Tibial nerve (tissue), 4 donors: Measurements from ENCODE around the gene TMED6. TPM values are rescaled to one million over a fixed set of nuclear protein-coding genes. Genes with fewer than 3 reads are reported as not detected.
"Not testable (repeated sequence)": the region's sequence is repeated elsewhere in the genome, so short reads cannot be mapped to it uniquely, and the experiment has no call there.

Source experiments
- DNase-seq, 2 donors: peaks; one replicate each; pipeline ENCODE4 v3.0.0-alpha.2; 2019; ENCODE audit warnings: low spot score in 2 of 2
- H3K27ac ChIP-seq, 4 donors: fragments of 200-600 bp; sonication (generic) in 3 of 4; one replicate each; pipeline ENCODE4 v1.5.1; 2017 to 2019; ENCODE audit warnings: mild to moderate bottlenecking in 1 of 4
- H3K27me3 ChIP-seq, 2 donors: fragments of 200-600 bp; sonication (generic) in 1 of 2; one replicate each; pipeline versions ENCODE4 v1.5.1 to v1.6.0; 2017 to 2019
- H3K36me3 ChIP-seq, 3 donors: fragments of 200-600 bp; sonication (generic); one replicate each; pipeline ENCODE4 v1.5.1; 2018 to 2019
- H3K4me1 ChIP-seq, 4 donors: fragments of 200-600 bp; sonication (generic) in 3 of 4; one replicate each; pipeline ENCODE4 v1.5.1; 2017 to 2019
- H3K4me3 ChIP-seq, 4 donors: fragments of 200-600 bp; sonication (generic) in 3 of 4; one replicate each; pipeline ENCODE4 v1.5.1; 2017 to 2019; ENCODE audit warnings: mild to moderate bottlenecking in 1 of 4, moderate library complexity in 1 of 4
- H3K9me3 ChIP-seq, 4 donors: fragments of 200-600 bp; sonication (generic) in 3 of 4; one replicate each; pipeline ENCODE4 v1.5.1; 2017 to 2019
- CTCF ChIP-seq, 5 experiments: fragments of 200-600 bp in 3 of 5; fragments of 450-650 bp in 2 of 5; sonication (generic) in 3 of 5; IDR thresholded peaks; one replicate each; pipeline ENCODE4 v1.5.1; 2016 to 2019; ENCODE audit warnings: antibody characterized with exemption in 5 of 5, mild to moderate bottlenecking in 3 of 5, moderate library complexity in 2 of 5
- EP300 ChIP-seq, 2 donors: sonication (generic); formaldehyde crosslinking; IDR thresholded peaks; one replicate each; pipeline ENCODE4 v1.6.1; 2017; ENCODE audit warnings: antibody characterized with exemption in 2 of 2, mild to moderate bottlenecking in 1 of 2
- POLR2A ChIP-seq, 2 donors: fragments of 450-650 bp; IDR thresholded peaks; one replicate each; pipeline ENCODE4 v1.6.1; 2017; ENCODE audit warnings: antibody characterized with exemption in 2 of 2, mild to moderate bottlenecking in 2 of 2, moderate library complexity in 2 of 2
- WGBS, 2 donors: methylation state at CpG; one replicate each; pipeline ENCODE4 v1.1.5; 2018; 5-methylcytosine and 5-hydroxymethylcytosine counted together
- total RNA-seq, 4 donors: library from RNA; depleted of rRNA; stranded (reverse); fragments of >200 nt; gene quantifications; one replicate each; pipeline ENCODE4 v1.1.0, GENCODE V29; 2016

The TMED6 gene
- total RNA-seq, 4 donors from 2014 or later: not detected

- no peaks in the 10 kb centered on the region for H3K4me1 ChIP-seq
- H3K4me3 ChIP-seq: no peak overlapping the region
- no peaks in the 10 kb centered on the region for H3K9me3 ChIP-seq
- WGBS, 2 donors: 89 to 91% methylated on average over 4 of the region's 4 CpGs
- H3K36me3 ChIP-seq: peaks cover 0 to 50% (median 0%) of the 10 kb centered on the region in 3 donors
- no peak for DNase-seq
- H3K27ac ChIP-seq: no peak overlapping the region
- TF ChIP-seq POLR2A (IDR thresholded peaks at IDR 0.05) (no peak), EP300 (IDR thresholded peaks at IDR 0.05) (no peak), CTCF (IDR thresholded peaks at IDR 0.05) (no peak)
- H3K27me3 ChIP-seq: no peaks in the 10 kb centered on the region
Measured at GRCh38 chr16:69302301-69302700, 49.3 kb downstream of the TMED6 start.

- Histone ChIP-seq H3K9me3 (no peaks in the 10 kb centered on the region), H3K36me3 (peaks cover 0 to 51% (median 0%) of the 10 kb centered on the region in 3 donors), H3K27me3 (no peaks in the 10 kb centered on the region), H3K4me1 (no peaks in the 10 kb centered on the region), H3K4me3 (no peak overlapping the region), H3K27ac (no peak overlapping the region)
- WGBS, 2 donors: 86 to 89% methylated on average over 4 of the region's 4 CpGs
- TF ChIP-seq POLR2A (IDR thresholded peaks at IDR 0.05): no peak
- TF ChIP-seq EP300 (IDR thresholded peaks at IDR 0.05): no peak
- no peak for DNase-seq
Measured at GRCh38 chr16:69301861-69302260, 49.7 kb downstream of the TMED6 start.

DNA sequence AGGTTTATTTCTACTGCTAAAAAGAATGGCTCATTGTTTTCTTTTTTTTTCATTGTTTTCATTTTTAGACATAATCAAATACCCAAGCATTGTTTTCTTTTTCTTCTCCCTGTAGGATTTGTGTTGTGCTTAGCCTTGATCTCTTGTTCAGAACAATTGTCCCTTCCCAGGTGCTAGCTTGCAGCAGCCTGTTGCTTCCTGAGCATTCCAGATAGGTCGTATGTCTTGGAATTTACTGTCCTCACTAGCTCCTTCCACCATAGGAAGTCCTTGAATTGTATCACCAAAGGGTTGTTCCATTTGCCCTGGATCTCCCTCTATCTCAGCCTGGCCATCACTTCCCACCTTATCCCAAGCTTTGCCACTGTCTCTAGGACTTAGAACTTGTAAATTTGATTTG is 50.4 kb downstream of the TMED6 start:
- Histone ChIP-seq H3K9me3 (no peaks in the 10 kb centered on the region), H3K36me3 (peaks cover 0 to 51% (median 0%) of the 10 kb centered on the region in 3 donors), H3K27me3 (no peaks in the 10 kb centered on the region), H3K27ac (no peak overlapping the region), H3K4me3 (no peak overlapping the region), H3K4me1 (no peaks in the 10 kb centered on the region)
- 20 to 43% methylated on average over 1 of the region's 1 CpG for WGBS, 2 donors
- TF ChIP-seq POLR2A (IDR thresholded peaks at IDR 0.05) (no peak), CTCF (IDR thresholded peaks at IDR 0.05) (no peak), EP300 (IDR thresholded peaks at IDR 0.05) (no peak)
- no peak for DNase-seq

DNA sequence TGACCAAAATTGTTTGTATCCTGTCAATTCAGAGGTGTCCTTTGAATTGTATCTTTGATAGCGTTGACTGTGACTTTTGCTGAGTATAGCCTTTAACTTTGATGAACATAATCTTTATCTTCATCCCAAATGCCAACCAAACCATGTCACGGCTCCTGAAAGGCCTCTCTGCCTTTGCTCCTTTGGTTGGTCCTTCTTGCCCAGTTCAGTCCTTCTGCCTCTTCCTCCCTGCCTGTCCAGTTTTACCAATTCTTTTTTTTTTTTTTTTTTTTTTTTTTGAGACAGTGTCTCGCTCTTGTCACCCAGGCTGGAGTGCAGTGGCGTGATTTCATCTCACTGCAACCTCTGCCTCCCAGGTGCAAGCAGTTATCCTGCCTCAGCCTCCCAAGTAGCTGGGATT is 53.3 kb downstream of the TMED6 start:
- Histone ChIP-seq H3K4me1 (no peaks in the 10 kb centered on the region), H3K4me3 (no peak overlapping the region), H3K36me3 (peaks cover 0 to 45% (median 0%) of the 10 kb centered on the region in 3 donors), H3K27ac (no peak overlapping the region), H3K9me3 (no peaks in the 10 kb centered on the region), H3K27me3 (no peaks in the 10 kb centered on the region)
- DNase-seq: no peak
- TF ChIP-seq EP300 (IDR thresholded peaks at IDR 0.05) (no peak), POLR2A (IDR thresholded peaks at IDR 0.05) (no peak), CTCF (IDR thresholded peaks at IDR 0.05) (no peak)
- WGBS, 2 donors: 96 to 98% methylated on average over 4 of the region's 4 CpGs

GRCh38 chr16:69296771-69297170 is 54.8 kb downstream of the TMED6 start:
- not testable (repeated sequence) for H3K4me3 ChIP-seq, H3K27me3 ChIP-seq, H3K27ac ChIP-seq, H3K9me3 ChIP-seq, DNase-seq, H3K4me1 ChIP-seq
- peaks cover 0 to 43% (median 0%) of the 10 kb centered on the region in 3 donors for H3K36me3 ChIP-seq
- WGBS, 2 donors: 95 to 98% methylated on average over 7 of the region's 7 CpGs

DNA sequence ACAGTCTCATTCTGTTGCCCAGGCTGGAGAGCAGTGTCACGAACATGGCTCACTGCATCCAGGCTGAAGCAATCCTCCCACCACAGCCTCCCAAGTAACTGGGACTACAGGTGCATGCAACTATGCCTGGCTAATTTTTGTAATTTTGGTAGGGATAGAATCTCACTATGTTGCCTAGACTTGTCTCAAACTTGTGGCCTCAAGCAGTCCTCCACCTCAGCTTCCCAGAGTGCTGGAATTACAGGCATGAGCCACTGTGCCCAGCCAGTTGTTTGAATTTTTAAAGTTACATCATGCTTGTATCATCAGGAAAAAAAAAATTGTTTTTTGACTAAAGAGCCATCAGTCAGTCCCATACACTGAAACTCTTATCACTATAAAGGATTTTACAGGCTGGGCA is 57.5 kb downstream of the TMED6 start:
- WGBS, 2 donors: 97 to 100% methylated on average over 1 of the region's 1 CpG
- no peak for DNase-seq
- no peaks in the 10 kb centered on the region for H3K9me3 ChIP-seq
- no peaks in the 10 kb centered on the region for H3K4me1 ChIP-seq
- H3K27ac ChIP-seq: no peak overlapping the region
- TF ChIP-seq POLR2A (IDR thresholded peaks at IDR 0.05) (no peak), EP300 (IDR thresholded peaks at IDR 0.05) (no peak), CTCF (IDR thresholded peaks at IDR 0.05) (no peak)
- no peaks in the 10 kb centered on the region for H3K27me3 ChIP-seq
- peaks cover 0 to 20% (median 0%) of the 10 kb centered on the region in 3 donors for H3K36me3 ChIP-seq
- H3K4me3 ChIP-seq: no peak overlapping the region
